ENCODE data around the gene GNG12. TPM values are rescaled to one million over a fixed set of nuclear protein-coding genes. Genes with fewer than 3 reads are reported as not detected.

The GNG12 gene
- total RNA-seq, 1 experiment from 2014 or later = 23.7 TPM

DNA sequence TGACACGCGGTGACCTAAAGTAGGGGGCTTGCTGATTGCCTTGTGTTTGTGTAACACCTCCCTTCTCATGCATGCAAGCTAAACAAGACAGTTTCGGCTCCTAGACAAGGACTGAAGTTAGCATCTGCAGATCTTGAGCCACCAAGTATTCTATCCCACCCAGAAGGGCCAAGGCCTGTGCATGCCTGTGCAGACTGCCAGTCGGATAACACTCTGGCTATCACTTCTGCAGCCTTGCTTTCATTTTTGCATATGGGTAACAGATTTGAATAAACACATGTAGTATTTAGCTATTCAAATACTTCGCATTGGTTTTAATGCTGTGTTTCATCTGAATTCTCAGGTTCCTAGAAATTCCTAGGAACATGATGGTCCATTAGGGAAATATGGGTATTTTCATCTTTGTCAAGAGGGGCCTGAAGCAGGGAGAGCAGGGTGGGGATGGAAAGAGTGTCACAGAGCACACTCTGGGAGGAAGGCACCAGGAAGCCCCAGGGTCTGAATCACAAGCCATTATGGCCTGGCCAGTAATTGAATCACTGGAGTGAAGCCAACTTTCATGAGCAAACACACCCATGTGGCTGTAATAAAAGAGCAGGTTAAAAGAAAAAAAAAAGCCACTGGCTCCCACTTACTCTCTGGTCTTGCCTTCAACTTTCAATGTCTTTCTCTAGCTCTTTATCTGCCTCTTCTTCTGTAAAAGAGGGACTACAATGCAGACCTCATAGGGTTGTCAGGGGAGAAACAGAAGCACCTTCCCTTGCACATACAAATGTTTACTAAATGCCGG, 120.0 kb downstream of the GNG12 start (continued):
- no peak for TF ChIP-seq MYBL2 (CRISPR knock-in tag; IDR thresholded peaks at IDR 0.05)
- TF ChIP-seq KAT7 (CRISPR knock-in tag; IDR thresholded peaks at IDR 0.05; ENCODE audit: borderline replicate concordance) = no peak
- TF ChIP-seq, protein P1, sequence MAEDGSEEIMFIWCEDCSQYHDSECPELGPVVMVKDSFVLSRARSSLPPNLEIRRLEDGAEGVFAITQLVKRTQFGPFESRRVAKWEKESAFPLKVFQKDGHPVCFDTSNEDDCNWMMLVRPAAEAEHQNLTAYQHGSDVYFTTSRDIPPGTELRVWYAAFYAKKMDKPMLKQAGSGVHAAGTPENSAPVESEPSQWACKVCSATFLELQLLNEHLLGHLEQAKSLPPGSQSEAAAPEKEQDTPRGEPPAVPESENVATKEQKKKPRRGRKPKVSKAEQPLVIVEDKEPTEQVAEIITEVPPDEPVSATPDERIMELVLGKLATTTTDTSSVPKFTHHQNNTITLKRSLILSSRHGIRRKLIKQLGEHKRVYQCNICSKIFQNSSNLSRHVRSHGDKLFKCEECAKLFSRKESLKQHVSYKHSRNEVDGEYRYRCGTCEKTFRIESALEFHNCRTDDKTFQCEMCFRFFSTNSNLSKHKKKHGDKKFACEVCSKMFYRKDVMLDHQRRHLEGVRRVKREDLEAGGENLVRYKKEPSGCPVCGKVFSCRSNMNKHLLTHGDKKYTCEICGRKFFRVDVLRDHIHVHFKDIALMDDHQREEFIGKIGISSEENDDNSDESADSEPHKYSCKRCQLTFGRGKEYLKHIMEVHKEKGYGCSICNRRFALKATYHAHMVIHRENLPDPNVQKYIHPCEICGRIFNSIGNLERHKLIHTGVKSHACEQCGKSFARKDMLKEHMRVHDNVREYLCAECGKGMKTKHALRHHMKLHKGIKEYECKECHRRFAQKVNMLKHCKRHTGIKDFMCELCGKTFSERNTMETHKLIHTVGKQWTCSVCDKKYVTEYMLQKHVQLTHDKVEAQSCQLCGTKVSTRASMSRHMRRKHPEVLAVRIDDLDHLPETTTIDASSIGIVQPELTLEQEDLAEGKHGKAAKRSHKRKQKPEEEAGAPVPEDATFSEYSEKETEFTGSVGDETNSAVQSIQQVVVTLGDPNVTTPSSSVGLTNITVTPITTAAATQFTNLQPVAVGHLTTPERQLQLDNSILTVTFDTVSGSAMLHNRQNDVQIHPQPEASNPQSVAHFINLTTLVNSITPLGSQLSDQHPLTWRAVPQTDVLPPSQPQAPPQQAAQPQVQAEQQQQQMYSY (CRISPR knock-in tag; IDR thresholded peaks at IDR 0.05) = no peak
- no peak for TF ChIP-seq ZNF263 (CRISPR knock-in tag; IDR thresholded peaks at IDR 0.05; ENCODE audit: low read depth)
- no peak for TF ChIP-seq CBFB (CRISPR knock-in tag; IDR thresholded peaks at IDR 0.05; ENCODE audit: low read depth)
- no peak for TF ChIP-seq ZNF232 (CRISPR knock-in tag; IDR thresholded peaks at IDR 0.05)
- TF ChIP-seq ZNF671 (CRISPR knock-in tag; IDR thresholded peaks at IDR 0.05) = no peak
- TF ChIP-seq, protein P2, sequence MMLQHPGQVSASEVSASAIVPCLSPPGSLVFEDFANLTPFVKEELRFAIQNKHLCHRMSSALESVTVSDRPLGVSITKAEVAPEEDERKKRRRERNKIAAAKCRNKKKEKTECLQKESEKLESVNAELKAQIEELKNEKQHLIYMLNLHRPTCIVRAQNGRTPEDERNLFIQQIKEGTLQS (CRISPR knock-in tag; conservative IDR thresholded peaks at IDR 0.05) = no peak

DNA sequence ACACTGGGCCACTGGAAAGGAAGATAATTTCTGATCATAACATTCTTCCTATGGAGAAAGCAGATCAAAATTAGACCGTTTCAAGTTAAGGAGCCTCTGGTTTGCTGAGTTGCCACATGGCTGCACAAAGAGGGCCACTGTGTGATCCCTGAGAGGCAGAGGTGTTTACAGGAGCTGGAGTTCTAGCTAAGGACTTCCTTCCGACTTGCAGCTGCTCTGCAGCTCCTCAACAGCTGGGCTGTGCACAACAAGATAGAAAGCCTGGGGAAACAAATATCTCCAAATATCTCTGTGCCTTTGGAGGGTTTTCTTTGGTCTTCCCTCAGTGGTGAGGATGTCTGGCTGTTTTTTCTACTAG, 121.4 kb downstream of the GNG12 start:
- POLR2A ChIA-PET = interaction anchor here (0.8 to 1.0 kb wide), 2 partner anchors 9 to 27 kb away, joined by 3 to 4 read pairs; partner anchors contain the start of gene GADD45A
- TF ChIP-seq ZNF317 (CRISPR knock-in tag; IDR thresholded peaks at IDR 0.05; ENCODE audit: borderline replicate concordance, low read depth) (no peak), NR1H2 (CRISPR knock-in tag; IDR thresholded peaks at IDR 0.05) (no peak), ZNF396 (CRISPR knock-in tag; IDR thresholded peaks at IDR 0.05; ENCODE audit: borderline replicate concordance) (no peak), MYBL2 (CRISPR knock-in tag; IDR thresholded peaks at IDR 0.05) (no peak), CBFB (CRISPR knock-in tag; IDR thresholded peaks at IDR 0.05; ENCODE audit: low read depth) (no peak), ZNF263 (CRISPR knock-in tag; IDR thresholded peaks at IDR 0.05; ENCODE audit: low read depth) (no peak), SP1 (CRISPR knock-in tag; conservative IDR thresholded peaks at IDR 0.05) (no peak)
- TF ChIP-seq, protein P3, sequence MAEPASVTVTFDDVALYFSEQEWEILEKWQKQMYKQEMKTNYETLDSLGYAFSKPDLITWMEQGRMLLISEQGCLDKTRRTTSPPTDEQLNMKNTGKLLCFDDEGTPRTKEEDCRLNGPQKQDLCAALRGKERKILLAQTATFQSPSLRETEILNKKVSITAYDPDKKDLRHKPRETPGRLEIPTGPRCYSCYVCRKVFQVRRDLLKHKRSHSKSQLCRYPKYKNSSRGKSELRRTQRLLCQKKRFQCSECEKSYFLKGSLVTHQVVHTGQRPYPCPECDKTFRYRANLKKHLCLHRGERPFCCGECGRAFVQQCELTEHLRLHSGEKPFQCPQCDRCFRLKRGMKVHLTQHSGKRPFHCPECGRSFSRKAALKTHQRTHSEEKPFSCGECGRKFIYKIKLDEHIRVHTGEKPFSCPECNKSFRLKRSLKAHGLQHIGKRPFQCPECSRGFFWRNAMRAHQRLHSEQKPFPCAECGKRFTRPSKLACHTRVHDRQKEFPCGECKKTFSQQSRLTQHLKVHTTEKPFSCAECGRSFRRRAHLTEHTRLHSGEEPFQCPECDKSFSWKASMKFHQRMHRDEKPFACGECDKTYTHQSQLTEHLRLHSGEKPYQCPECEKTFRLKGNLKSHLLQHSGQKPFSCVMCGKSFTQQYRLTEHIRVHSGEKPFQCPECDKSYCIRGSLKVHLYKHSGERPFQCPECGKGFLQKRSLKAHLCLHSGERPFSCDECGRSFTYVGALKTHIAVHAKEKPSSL (CRISPR knock-in tag; conservative IDR thresholded peaks at IDR 0.05) = no peak
- TF ChIP-seq, protein P4, sequence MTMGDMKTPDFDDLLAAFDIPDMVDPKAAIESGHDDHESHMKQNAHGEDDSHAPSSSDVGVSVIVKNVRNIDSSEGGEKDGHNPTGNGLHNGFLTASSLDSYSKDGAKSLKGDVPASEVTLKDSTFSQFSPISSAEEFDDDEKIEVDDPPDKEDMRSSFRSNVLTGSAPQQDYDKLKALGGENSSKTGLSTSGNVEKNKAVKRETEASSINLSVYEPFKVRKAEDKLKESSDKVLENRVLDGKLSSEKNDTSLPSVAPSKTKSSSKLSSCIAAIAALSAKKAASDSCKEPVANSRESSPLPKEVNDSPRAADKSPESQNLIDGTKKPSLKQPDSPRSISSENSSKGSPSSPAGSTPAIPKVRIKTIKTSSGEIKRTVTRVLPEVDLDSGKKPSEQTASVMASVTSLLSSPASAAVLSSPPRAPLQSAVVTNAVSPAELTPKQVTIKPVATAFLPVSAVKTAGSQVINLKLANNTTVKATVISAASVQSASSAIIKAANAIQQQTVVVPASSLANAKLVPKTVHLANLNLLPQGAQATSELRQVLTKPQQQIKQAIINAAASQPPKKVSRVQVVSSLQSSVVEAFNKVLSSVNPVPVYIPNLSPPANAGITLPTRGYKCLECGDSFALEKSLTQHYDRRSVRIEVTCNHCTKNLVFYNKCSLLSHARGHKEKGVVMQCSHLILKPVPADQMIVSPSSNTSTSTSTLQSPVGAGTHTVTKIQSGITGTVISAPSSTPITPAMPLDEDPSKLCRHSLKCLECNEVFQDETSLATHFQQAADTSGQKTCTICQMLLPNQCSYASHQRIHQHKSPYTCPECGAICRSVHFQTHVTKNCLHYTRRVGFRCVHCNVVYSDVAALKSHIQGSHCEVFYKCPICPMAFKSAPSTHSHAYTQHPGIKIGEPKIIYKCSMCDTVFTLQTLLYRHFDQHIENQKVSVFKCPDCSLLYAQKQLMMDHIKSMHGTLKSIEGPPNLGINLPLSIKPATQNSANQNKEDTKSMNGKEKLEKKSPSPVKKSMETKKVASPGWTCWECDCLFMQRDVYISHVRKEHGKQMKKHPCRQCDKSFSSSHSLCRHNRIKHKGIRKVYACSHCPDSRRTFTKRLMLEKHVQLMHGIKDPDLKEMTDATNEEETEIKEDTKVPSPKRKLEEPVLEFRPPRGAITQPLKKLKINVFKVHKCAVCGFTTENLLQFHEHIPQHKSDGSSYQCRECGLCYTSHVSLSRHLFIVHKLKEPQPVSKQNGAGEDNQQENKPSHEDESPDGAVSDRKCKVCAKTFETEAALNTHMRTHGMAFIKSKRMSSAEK (CRISPR knock-in tag; IDR thresholded peaks at IDR 0.05; ENCODE audit: borderline replicate concordance) = no peak
- no peak overlapping the region for H3K27ac Mint-ChIP-seq
- H3K36me3 Mint-ChIP-seq = 0 out of 2 replicates have a peak, but pooled peaks cover 3% of the 10 kb centered on the region
- no peak overlapping the region for H3K4me3 Mint-ChIP-seq
- CTCF ChIA-PET = interaction anchor here (0.8 to 1.4 kb wide), 6 partner anchors 11 to 339 kb away, joined by 3 to 5 read pairs (median 3); no protein-coding TSS in a partner anchor
- no peaks in the 10 kb centered on the region for H3K9me3 Mint-ChIP-seq
- DNase-seq (ENCODE audit: low spot score) = no peak
- peaks cover 10% of the 10 kb centered on the region for H3K4me1 Mint-ChIP-seq
- ATAC-seq = no peak
- no peaks in the 10 kb centered on the region for H3K27me3 Mint-ChIP-seq (ENCODE audit: low read depth)
